ENCODE data around the gene HOOK2.
A peak's percentile ranks its signal among the peaks of the same experiment; 100 is the strongest.

HOOK2 gene

GRCh38 chr19:12793290-12794195 lies 18.2 kb upstream of the HOOK2 start:
- POLR2A ChIA-PET = interaction anchor here (0.5 to 3.6 kb wide), 14 partner anchors 10 to 122 kb away, joined by 3 to 42 read pairs (median 4); partner anchors contain the start of genes DNASE2, FBXW9, HOOK2 and RNASEH2A
- peaks cover 6 to 8% of the 10 kb centered on the region in 2 experiments; a peak in 2 of 3 replicates for H3K36me3 ChIP-seq (ENCODE audit: control insufficient read depth in 2 of 2, insufficient read depth in 1 of 2, low read length in 2 of 2)
- no peaks in the 10 kb centered on the region for H3K9me3 ChIP-seq (ENCODE audit: control insufficient read depth, insufficient read depth, low read depth, low read length)
- peaks cover 19% of the 10 kb centered on the region for H3K4me1 ChIP-seq (ENCODE audit: control insufficient read depth, insufficient read depth, low read length)
- H3K4me3 ChIP-seq (ENCODE audit: low read depth, low read length) = peak overlapping the region; percentile 43
- CTCF ChIA-PET = interaction anchor here (0.5 to 16.5 kb wide), 6 partner anchors 16 to 125 kb away, joined by 3 to 386 read pairs (median 4); partner anchors contain the start of gene HOOK2
- H3K27ac ChIP-seq (ENCODE audit: extremely low read depth, low read depth, low read length) = no peak overlapping the region; the same call in 1 of the 2 replicates
- TF ChIP-seq ZNF449 (tag by site-specific recombination; IDR thresholded peaks at IDR 0.05) (peak; percentile 48; the same call in 1 of the 2 replicates), ZNF140 (tag by site-specific recombination; IDR thresholded peaks at IDR 0.05) (no peak), ZNF223 (tag by site-specific recombination; IDR thresholded peaks at IDR 0.05) (0 out of 2 replicates have a peak, but pooled peaks have one; percentile 32), KLF8 (tag by site-specific recombination; IDR thresholded peaks at IDR 0.05) (peak; percentile 81), ZNF169 (tag by site-specific recombination; IDR thresholded peaks at IDR 0.05) (no peak), GLIS1 (tag by site-specific recombination; IDR thresholded peaks at IDR 0.05) (peak; percentile 63), PBX3 (CRISPR knock-in tag; IDR thresholded peaks at IDR 0.05) (peak; percentile 69; the same call in 1 of the 2 replicates), ZNF792 (tag by site-specific recombination; IDR thresholded peaks at IDR 0.05) (no peak), ZNF184 (tag by site-specific recombination; IDR thresholded peaks at IDR 0.05) (0 out of 2 replicates have a peak, but pooled peaks have one; percentile 8), IKZF3 (tag by site-specific recombination; IDR thresholded peaks at IDR 0.05) (peak; percentile 90), ZNF274 (IDR thresholded peaks at IDR 0.05; ENCODE audit: low read length) (no peak), ZNF274 (tag by site-specific recombination; IDR thresholded peaks at IDR 0.05; ENCODE audit: borderline replicate concordance) (no peak), ZNF837 (tag by site-specific recombination; IDR thresholded peaks at IDR 0.05) (no peak), PRDM10 (tag by site-specific recombination; IDR thresholded peaks at IDR 0.05) (peak; percentile 87), KLF9 (tag by site-specific recombination; IDR thresholded peaks at IDR 0.05; ENCODE audit: low read depth) (peak; percentile 90), ZNF138 (tag by site-specific recombination; IDR thresholded peaks at IDR 0.05; ENCODE audit: borderline replicate concordance) (no peak), ZBTB6 (tag by site-specific recombination; IDR thresholded peaks at IDR 0.05) (peak; percentile 32; the same call in 1 of the 2 replicates), ZNF488 (tag by site-specific recombination; IDR thresholded peaks at IDR 0.05) (no peak), ZIC2 (tag by site-specific recombination; IDR thresholded peaks at IDR 0.05) (peak; percentile 26; the same call in 1 of the 2 replicates), ZNF366 (tag by site-specific recombination; conservative IDR thresholded peaks at IDR 0.05) (no peak), ZFP3 (tag by site-specific recombination; IDR thresholded peaks at IDR 0.05; ENCODE audit: low read depth) (no peak), PATZ1 (tag by site-specific recombination; IDR thresholded peaks at IDR 0.05) (peak; percentile 31), ZNF623 (tag by site-specific recombination; IDR thresholded peaks at IDR 0.05) (no peak), ZNF530 (tag by site-specific recombination; IDR thresholded peaks at IDR 0.05; ENCODE audit: low read depth) (no peak), YY2 (tag by site-specific recombination; IDR thresholded peaks at IDR 0.05) (no peak)

All from HEK293 (cell line).